Transverse colon (tissue), 4 donors: Measurements from ENCODE around the gene BDKRB1.

ENCODE experiments used
- POLR2AphosphoS5 ChIP-seq, 3 donors: sonication (generic); formaldehyde crosslinking; IDR thresholded peaks; one replicate each; pipeline ENCODE4 v1.6.1; 2016; ENCODE audit warnings: antibody characterized with exemption in 3 of 3
- TF ChIP-seq, protein P1 (sequence below), 5 experiments: fragments of 200-600 bp in 3 of 5; fragments of 450-650 bp in 2 of 5; sonication (generic) in 3 of 5; IDR thresholded peaks; 1 replicate in 2 of 5; 2 replicates in 3 of 5; pipeline ENCODE4 v1.5.1; 2016 to 2017; ENCODE audit warnings: antibody characterized with exemption in 5 of 5, inconsistent platforms in 3 of 5, mild to moderate bottlenecking in 2 of 5, moderate library complexity in 1 of 5

DNA sequence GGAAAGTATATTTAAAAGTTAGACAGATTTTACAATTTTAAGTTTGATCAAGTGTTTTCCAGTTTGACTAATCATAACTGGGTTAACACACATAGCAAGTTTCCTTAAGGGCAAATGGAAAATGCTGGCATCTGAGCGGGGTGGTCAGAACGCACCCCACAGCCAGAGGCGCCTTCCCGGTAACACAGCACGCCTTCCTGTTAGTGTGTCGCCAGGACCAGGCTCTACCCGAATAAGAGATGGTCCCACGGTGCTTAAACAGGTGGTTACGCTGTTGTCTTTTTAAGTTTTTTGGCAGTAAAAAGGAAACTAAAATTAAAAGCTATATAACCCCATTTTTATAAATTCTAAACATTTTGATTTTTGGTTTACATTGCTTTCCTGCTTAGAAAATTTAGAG lies 28.0 kb downstream of the BDKRB1 start:
- no peak for TF ChIP-seq POLR2AphosphoS5 (IDR thresholded peaks at IDR 0.05)
- TF ChIP-seq, protein P1, sequence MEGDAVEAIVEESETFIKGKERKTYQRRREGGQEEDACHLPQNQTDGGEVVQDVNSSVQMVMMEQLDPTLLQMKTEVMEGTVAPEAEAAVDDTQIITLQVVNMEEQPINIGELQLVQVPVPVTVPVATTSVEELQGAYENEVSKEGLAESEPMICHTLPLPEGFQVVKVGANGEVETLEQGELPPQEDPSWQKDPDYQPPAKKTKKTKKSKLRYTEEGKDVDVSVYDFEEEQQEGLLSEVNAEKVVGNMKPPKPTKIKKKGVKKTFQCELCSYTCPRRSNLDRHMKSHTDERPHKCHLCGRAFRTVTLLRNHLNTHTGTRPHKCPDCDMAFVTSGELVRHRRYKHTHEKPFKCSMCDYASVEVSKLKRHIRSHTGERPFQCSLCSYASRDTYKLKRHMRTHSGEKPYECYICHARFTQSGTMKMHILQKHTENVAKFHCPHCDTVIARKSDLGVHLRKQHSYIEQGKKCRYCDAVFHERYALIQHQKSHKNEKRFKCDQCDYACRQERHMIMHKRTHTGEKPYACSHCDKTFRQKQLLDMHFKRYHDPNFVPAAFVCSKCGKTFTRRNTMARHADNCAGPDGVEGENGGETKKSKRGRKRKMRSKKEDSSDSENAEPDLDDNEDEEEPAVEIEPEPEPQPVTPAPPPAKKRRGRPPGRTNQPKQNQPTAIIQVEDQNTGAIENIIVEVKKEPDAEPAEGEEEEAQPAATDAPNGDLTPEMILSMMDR (IDR thresholded peaks at IDR 0.05), result no peak
